Measurements from ENCODE around the gene MUC22.

DNA sequence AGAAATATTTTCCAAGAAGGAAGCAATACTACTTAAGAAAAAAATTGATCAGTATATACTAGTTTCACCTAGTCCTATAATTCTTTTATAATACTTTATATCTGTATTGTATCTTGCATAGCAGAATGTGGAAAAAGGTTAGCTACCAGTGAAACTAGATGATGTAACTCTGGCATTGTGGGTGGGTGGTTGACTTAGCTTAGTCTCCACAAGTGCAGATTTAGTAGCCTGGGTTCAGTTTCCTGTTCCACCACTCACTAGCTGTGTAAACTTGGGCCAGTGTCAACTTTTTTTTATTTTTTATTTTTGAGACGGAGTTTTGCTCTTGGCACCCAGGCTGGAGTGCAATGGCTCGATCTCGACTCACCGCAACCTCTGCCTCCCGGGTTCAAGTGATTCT lies 24.8 kb upstream of the MUC22 start:
- TF ChIP-seq, protein P1, sequence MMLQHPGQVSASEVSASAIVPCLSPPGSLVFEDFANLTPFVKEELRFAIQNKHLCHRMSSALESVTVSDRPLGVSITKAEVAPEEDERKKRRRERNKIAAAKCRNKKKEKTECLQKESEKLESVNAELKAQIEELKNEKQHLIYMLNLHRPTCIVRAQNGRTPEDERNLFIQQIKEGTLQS (IDR thresholded peaks at IDR 0.05) = no peak
- TF ChIP-seq, protein P2, sequence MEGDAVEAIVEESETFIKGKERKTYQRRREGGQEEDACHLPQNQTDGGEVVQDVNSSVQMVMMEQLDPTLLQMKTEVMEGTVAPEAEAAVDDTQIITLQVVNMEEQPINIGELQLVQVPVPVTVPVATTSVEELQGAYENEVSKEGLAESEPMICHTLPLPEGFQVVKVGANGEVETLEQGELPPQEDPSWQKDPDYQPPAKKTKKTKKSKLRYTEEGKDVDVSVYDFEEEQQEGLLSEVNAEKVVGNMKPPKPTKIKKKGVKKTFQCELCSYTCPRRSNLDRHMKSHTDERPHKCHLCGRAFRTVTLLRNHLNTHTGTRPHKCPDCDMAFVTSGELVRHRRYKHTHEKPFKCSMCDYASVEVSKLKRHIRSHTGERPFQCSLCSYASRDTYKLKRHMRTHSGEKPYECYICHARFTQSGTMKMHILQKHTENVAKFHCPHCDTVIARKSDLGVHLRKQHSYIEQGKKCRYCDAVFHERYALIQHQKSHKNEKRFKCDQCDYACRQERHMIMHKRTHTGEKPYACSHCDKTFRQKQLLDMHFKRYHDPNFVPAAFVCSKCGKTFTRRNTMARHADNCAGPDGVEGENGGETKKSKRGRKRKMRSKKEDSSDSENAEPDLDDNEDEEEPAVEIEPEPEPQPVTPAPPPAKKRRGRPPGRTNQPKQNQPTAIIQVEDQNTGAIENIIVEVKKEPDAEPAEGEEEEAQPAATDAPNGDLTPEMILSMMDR (IDR thresholded peaks at IDR 0.05; ENCODE audit: low read depth, low read length, missing input control) = no peak
- TF ChIP-seq TAF1 (conservative IDR thresholded peaks at IDR 0.05) (no peak), FOXA1 (IDR thresholded peaks at IDR 0.05) (no peak), RAD21 (IDR thresholded peaks at IDR 0.05) (no peak), EGR1 (IDR thresholded peaks at IDR 0.05; ENCODE audit: low read depth in 2 of 2) (no peak), RXRA (IDR thresholded peaks at IDR 0.05) (no peak), HNF4A (conservative IDR thresholded peaks at IDR 0.05) (no peak), JUND (IDR thresholded peaks at IDR 0.05) (no peak), GABPA (IDR thresholded peaks at IDR 0.05 in 1 of 2, conservative IDR thresholded peaks at IDR 0.05 in 1 of 2) (no peak)
- TF ChIP-seq, protein P3, sequence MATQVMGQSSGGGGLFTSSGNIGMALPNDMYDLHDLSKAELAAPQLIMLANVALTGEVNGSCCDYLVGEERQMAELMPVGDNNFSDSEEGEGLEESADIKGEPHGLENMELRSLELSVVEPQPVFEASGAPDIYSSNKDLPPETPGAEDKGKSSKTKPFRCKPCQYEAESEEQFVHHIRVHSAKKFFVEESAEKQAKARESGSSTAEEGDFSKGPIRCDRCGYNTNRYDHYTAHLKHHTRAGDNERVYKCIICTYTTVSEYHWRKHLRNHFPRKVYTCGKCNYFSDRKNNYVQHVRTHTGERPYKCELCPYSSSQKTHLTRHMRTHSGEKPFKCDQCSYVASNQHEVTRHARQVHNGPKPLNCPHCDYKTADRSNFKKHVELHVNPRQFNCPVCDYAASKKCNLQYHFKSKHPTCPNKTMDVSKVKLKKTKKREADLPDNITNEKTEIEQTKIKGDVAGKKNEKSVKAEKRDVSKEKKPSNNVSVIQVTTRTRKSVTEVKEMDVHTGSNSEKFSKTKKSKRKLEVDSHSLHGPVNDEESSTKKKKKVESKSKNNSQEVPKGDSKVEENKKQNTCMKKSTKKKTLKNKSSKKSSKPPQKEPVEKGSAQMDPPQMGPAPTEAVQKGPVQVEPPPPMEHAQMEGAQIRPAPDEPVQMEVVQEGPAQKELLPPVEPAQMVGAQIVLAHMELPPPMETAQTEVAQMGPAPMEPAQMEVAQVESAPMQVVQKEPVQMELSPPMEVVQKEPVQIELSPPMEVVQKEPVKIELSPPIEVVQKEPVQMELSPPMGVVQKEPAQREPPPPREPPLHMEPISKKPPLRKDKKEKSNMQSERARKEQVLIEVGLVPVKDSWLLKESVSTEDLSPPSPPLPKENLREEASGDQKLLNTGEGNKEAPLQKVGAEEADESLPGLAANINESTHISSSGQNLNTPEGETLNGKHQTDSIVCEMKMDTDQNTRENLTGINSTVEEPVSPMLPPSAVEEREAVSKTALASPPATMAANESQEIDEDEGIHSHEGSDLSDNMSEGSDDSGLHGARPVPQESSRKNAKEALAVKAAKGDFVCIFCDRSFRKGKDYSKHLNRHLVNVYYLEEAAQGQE (IDR thresholded peaks at IDR 0.05) = no peak
- TF ChIP-seq, protein P4, sequence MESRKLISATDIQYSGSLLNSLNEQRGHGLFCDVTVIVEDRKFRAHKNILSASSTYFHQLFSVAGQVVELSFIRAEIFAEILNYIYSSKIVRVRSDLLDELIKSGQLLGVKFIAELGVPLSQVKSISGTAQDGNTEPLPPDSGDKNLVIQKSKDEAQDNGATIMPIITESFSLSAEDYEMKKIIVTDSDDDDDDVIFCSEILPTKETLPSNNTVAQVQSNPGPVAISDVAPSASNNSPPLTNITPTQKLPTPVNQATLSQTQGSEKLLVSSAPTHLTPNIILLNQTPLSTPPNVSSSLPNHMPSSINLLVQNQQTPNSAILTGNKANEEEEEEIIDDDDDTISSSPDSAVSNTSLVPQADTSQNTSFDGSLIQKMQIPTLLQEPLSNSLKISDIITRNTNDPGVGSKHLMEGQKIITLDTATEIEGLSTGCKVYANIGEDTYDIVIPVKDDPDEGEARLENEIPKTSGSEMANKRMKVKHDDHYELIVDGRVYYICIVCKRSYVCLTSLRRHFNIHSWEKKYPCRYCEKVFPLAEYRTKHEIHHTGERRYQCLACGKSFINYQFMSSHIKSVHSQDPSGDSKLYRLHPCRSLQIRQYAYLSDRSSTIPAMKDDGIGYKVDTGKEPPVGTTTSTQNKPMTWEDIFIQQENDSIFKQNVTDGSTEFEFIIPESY (IDR thresholded peaks at IDR 0.05) = no peak
- TF ChIP-seq, protein P5, sequence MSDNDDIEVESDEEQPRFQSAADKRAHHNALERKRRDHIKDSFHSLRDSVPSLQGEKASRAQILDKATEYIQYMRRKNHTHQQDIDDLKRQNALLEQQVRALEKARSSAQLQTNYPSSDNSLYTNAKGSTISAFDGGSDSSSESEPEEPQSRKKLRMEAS (IDR thresholded peaks at IDR 0.05) = no peak

Data from liver (tissue), 3 donors.